ENCODE results near the gene TAF1B. TPM values are rescaled to one million over a fixed set of nuclear protein-coding genes. Genes with fewer than 3 reads are reported as not detected.

The TAF1B gene
- total and polyA plus RNA-seq, 10 of the 15 experiments (the other 5 are each of a cell fraction or from before 2014, with no cell fraction given), result 8.1 to 18.3 (median 12.4) TPM

GRCh38 chr2:9824441-9824840 lies 18.8 kb upstream of the TAF1B start:
- Histone ChIP-seq H3K27me3 (replicated peaks in 1 of 2; ENCODE audit: control insufficient read depth in 2 of 2, insufficient read depth in 2 of 2, low read length in 1 of 2) (no peaks in the 10 kb centered on the region), H3K9ac (ENCODE audit: control insufficient read depth, insufficient read depth, low read length) (no peak overlapping the region), H3K4me2 (ENCODE audit: control insufficient read depth, insufficient read depth) (no peak overlapping the region), H4K20me1 (ENCODE audit: control insufficient read depth, insufficient read depth) (no peaks in the 10 kb centered on the region), H3K36me3 (ENCODE audit: control insufficient read depth in 2 of 2, insufficient read depth in 2 of 2, low read length in 1 of 2) (no peaks in the 10 kb centered on the region), H3K4me1 (ENCODE audit: control insufficient read depth, insufficient read depth, low read length) (no peaks in the 10 kb centered on the region), H3K27ac (ENCODE audit: control insufficient read depth, insufficient read depth) (no peak overlapping the region), H3K9me3 (replicated peaks; ENCODE audit: control insufficient read depth, insufficient read depth, low read length) (no peaks in the 10 kb centered on the region), H2AFZ (ENCODE audit: control insufficient read depth, low read depth, low read length) (no peak overlapping the region), H3K4me3 (no peak overlapping the region), H3K79me2 (ENCODE audit: control insufficient read depth, insufficient read depth, low read length) (no peaks in the 10 kb centered on the region)
- ATAC-seq (no peak), FAIRE-seq (no peak), DNase-seq (ENCODE audit: low read depth, low spot score) (no peak)
- ChIA-PET SMC1A (ENCODE audit: uncharacterized antibody, unreplicated experiment) (no interaction called here), POLR2A (no interaction called here), CTCF (interaction anchor here (0.8 to 1.2 kb wide), 2 partner anchors 9 to 11 kb away, joined by 4 to 5 read pairs; no protein-coding TSS in a partner anchor), RAD21 (ENCODE audit: unreplicated experiment) (no interaction called here)
- in situ Hi-C loops (cut with MboI), result no loop called here
- 39% methylated on average over 3 of the region's 3 CpGs for WGBS (ENCODE audit: insufficient coverage, insufficient replicate concordance, low lambda C conversion rate, missing lambda C conversion rate)
- no peak for TF ChIP-seq CHD2 (IDR thresholded peaks at IDR 0.05; ENCODE audit: borderline replicate concordance, low read depth, low read length)
- TF ChIP-seq JUNB (IDR thresholded peaks at IDR 0.05), result no peak
- no peak for TF ChIP-seq CBX5 (IDR thresholded peaks at IDR 0.05; ENCODE audit: low read depth)
- no TSS peak for BruUV-seq (replicated peaks)
- intact Hi-C loops (cut with micrococcal nuclease; ENCODE audit: unreplicated experiment), result no loop called here

DNA sequence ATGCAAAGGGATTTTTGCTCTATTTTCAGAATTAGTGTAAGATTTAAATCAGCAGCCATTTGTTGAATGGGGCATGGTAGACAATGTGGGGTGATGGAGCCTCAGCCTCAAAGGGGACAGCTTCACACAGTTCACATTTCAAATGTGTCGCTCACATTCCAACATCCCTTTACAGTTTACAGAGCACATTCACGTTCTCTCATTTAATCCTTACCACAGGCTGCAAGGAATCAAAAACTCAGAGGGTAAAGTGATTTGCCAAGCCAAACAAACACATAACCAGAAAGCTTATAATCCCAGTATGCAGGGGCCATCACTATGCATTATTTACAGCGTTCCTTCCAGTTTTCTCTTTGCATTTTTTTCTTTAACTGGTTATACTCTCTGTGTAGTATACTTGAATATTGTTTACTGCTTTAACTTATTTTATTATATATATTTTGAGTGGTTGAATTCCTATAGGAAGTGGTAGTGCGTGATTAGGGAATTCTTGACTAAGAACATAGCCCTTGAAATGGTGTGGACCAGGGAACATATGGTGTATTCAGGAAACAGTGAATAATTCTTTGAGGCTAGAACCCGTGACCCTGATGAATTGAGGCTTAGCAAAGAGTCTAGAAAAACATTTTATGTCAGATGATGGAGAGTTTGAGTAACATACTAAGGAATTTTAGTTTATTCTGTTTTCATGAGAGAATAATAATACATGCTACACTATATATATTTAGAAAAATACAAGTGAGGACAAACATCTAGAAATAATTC lies 18.1 kb upstream of the TAF1B start:
- ChIA-PET CTCF (interaction anchor here (0.8 to 1.2 kb wide), 2 partner anchors 10 to 12 kb away, joined by 4 to 5 read pairs; no protein-coding TSS in a partner anchor), SMC1A (ENCODE audit: uncharacterized antibody, unreplicated experiment) (no interaction called here), POLR2A (no interaction called here), RAD21 (ENCODE audit: unreplicated experiment) (no interaction called here)
- Histone ChIP-seq H3K36me3 (ENCODE audit: control insufficient read depth in 2 of 2, insufficient read depth in 2 of 2, low read length in 1 of 2) (no peaks in the 10 kb centered on the region), H4K20me1 (ENCODE audit: control insufficient read depth, insufficient read depth) (no peaks in the 10 kb centered on the region), H3K4me1 (ENCODE audit: control insufficient read depth, insufficient read depth, low read length) (no peaks in the 10 kb centered on the region), H3K9ac (ENCODE audit: control insufficient read depth, insufficient read depth, low read length) (no peak overlapping the region), H3K27ac (ENCODE audit: control insufficient read depth, insufficient read depth) (no peak overlapping the region), H3K9me3 (replicated peaks; ENCODE audit: control insufficient read depth, insufficient read depth, low read length) (no peaks in the 10 kb centered on the region), H3K4me3 (no peak overlapping the region), H3K79me2 (ENCODE audit: control insufficient read depth, insufficient read depth, low read length) (no peaks in the 10 kb centered on the region), H3K27me3 (replicated peaks in 1 of 2; ENCODE audit: control insufficient read depth in 2 of 2, insufficient read depth in 2 of 2, low read length in 1 of 2) (no peaks in the 10 kb centered on the region), H3K4me2 (ENCODE audit: control insufficient read depth, insufficient read depth) (no peak overlapping the region), H2AFZ (ENCODE audit: control insufficient read depth, low read depth, low read length) (no peak overlapping the region)
- in situ Hi-C loops (cut with MboI), result no loop called here
- DNase-seq (ENCODE audit: low read depth, low spot score), result no peak
- FAIRE-seq, result no peak
- ATAC-seq, result no peak
- intact Hi-C loops (cut with micrococcal nuclease; ENCODE audit: unreplicated experiment), result no loop called here
- 39% methylated on average over 5 of the region's 5 CpGs for WGBS (ENCODE audit: insufficient coverage, insufficient replicate concordance, low lambda C conversion rate, missing lambda C conversion rate)
- BruUV-seq (replicated peaks), result no TSS peak
- no peak for TF ChIP-seq SMAD1 (IDR thresholded peaks at IDR 0.05; ENCODE audit: low read depth, partially characterized antibody)
- TF ChIP-seq MAX (IDR thresholded peaks at IDR 0.05; ENCODE audit: low read depth, low read length), result no peak
- no peak for TF ChIP-seq CREB1 (IDR thresholded peaks at IDR 0.05; ENCODE audit: low read depth)

Measured in GM12878 (cell line).